H1 (cell line): ENCODE data around the gene MRPL3. TPM values are rescaled to one million over a fixed set of nuclear protein-coding genes. Genes with fewer than 3 reads are reported as not detected.

Source experiments
- CTCF ChIA-PET: fragments of 300-600 bp; sonication (Branson Sonifier 250); formaldehyde crosslinking; loops from one replicate; lab custom pipeline; 2021; ENCODE audit not compliant: partially characterized antibody; lab: Charles Lee
- POLR2A ChIA-PET: fragments of 300-600 bp; sonication (Branson Sonifier 250); formaldehyde crosslinking; loops from one replicate; lab custom pipeline; 2021; ENCODE audit warnings: inconsistent platforms; ENCODE audit not compliant: partially characterized antibody; lab: Charles Lee
- DNase-seq, 2 experiments: peaks; one replicate each; pipeline versions ENCODE4 v3.0.0 to v3.0.0-alpha.2; 2010 to 2022; ENCODE audit warnings: low spot score in 2 of 2, low read depth in 1 of 2, mixed read lengths in 1 of 2
- FAIRE-seq: peaks from 2 replicates; lab custom pipeline; 2011; peaks lifted over from hg19 to GRCh38; lab: Jason Lieb, UNC
- H2AFZ ChIP-seq: 2 replicates; pipeline ENCODE4 v1.8.1; 2012; ENCODE audit warnings: low read length, inconsistent platforms
- H2AK5ac ChIP-seq: 2 replicates; pipeline ENCODE4 v1.6.1; 2013; ENCODE audit warnings: low read depth, low read length
- H2BK120ac ChIP-seq: replicated peaks from 2 replicates; pipeline ENCODE3; 2013; ENCODE audit warnings: low read depth, low read length, inconsistent platforms
- H2BK12ac ChIP-seq: 2 replicates; pipeline ENCODE4 v1.6.1; 2013; ENCODE audit warnings: low read depth, low read length
- H2BK15ac ChIP-seq: 2 replicates; pipeline ENCODE4 v1.6.1; 2013; ENCODE audit warnings: low read length
- H2BK20ac ChIP-seq: 2 replicates; pipeline ENCODE4 v1.6.1; 2013; ENCODE audit warnings: low read length
- H2BK5ac ChIP-seq: 2 replicates; pipeline ENCODE4 v1.6.1; 2013; ENCODE audit warnings: low read depth, low read length
- H3K14ac ChIP-seq: 2 replicates; pipeline ENCODE4 v1.6.1; 2013; ENCODE audit warnings: inconsistent platforms; ENCODE audit not compliant: insufficient read length
- H3K18ac ChIP-seq: 2 replicates; pipeline ENCODE4 v1.6.1; 2013; ENCODE audit warnings: low read length; ENCODE audit errors: extremely low read depth
- H3K23ac ChIP-seq: 2 replicates; pipeline ENCODE4 v1.6.1; 2013; ENCODE audit warnings: inconsistent platforms; ENCODE audit not compliant: insufficient read length
- H3K23me2 ChIP-seq: 2 replicates; pipeline ENCODE4 v1.6.1; 2013; ENCODE audit warnings: low read depth, low read length
- H3K27ac ChIP-seq: 2 replicates; pipeline ENCODE4 v1.6.1; 2011; ENCODE audit warnings: low read depth, low read length, inconsistent platforms
- H3K27me3 ChIP-seq, 4 experiments: replicated peaks in 1 of 4; 1 replicate in 1 of 4; 2 replicates in 3 of 4; pipeline versions ENCODE4 v1.6.1 to v1.8.1; 2011 to 2013; ENCODE audit warnings: low read length in 3 of 4, mild to moderate bottlenecking in 3 of 4, inconsistent platforms in 2 of 4, mixed read lengths in 2 of 4, moderate library complexity in 1 of 4; ENCODE audit not compliant: control insufficient read depth in 3 of 4, insufficient read depth in 3 of 4; ENCODE audit errors: extremely low read depth in 1 of 4
- H3K36me3 ChIP-seq, 4 experiments: 2 replicates each; pipeline versions ENCODE4 v1.6.1 to v1.8.1; 2011 to 2013; ENCODE audit warnings: mild to moderate bottlenecking in 4 of 4, low read length in 3 of 4, moderate library complexity in 2 of 4, control low read depth in 1 of 4, inconsistent platforms in 1 of 4; ENCODE audit not compliant: insufficient read depth in 4 of 4, control insufficient read depth in 2 of 4
- H3K4ac ChIP-seq: replicated peaks from 2 replicates; pipeline ENCODE3; 2013; ENCODE audit warnings: low read length, low read depth, mixed read lengths, inconsistent platforms; ENCODE audit not compliant: insufficient read length
- H3K4me1 ChIP-seq, 4 experiments: replicated peaks in 1 of 4; 1 replicate in 1 of 4; 2 replicates in 3 of 4; pipeline versions ENCODE4 v1.6.1 to v1.8.1; 2011 to 2013; ENCODE audit warnings: low read length in 3 of 4, inconsistent platforms in 2 of 4, mixed read lengths in 1 of 4; ENCODE audit not compliant: insufficient read depth in 4 of 4, control insufficient read depth in 3 of 4
- H3K4me2 ChIP-seq, 2 experiments: 2 replicates each; pipeline versions ENCODE4 v1.6.1 to v1.8.1; 2011 to 2013; ENCODE audit warnings: low read depth in 2 of 2, low read length in 2 of 2, control low read depth in 1 of 2, inconsistent platforms in 1 of 2, mild to moderate bottlenecking in 1 of 2; ENCODE audit not compliant: insufficient read depth in 1 of 2
- H3K4me3 ChIP-seq, 4 experiments: fragments of 200-600, 300-600 bp in 1 of 4; sonication (generic), shearing (Covaris generic), sonication (Bioruptor Twin) in 1 of 4; 2 replicates each; pipeline versions ENCODE4 v1.5.1 to v1.8.1; 2011 to 2016; ENCODE audit warnings: low read length in 4 of 4, low read depth in 3 of 4, control low read depth in 2 of 4, inconsistent platforms in 2 of 4, mild to moderate bottlenecking in 2 of 4, mixed read lengths in 1 of 4, moderate library complexity in 1 of 4; ENCODE audit not compliant: insufficient read depth in 2 of 4; ENCODE audit errors: extremely low read depth in 1 of 4
- H3K56ac ChIP-seq: replicated peaks from 2 replicates; pipeline ENCODE3; 2013; ENCODE audit warnings: low read depth, mild to moderate bottlenecking, mixed read lengths, low read length, inconsistent platforms; ENCODE audit not compliant: insufficient read length
- H3K79me1 ChIP-seq: 2 replicates; pipeline ENCODE4 v1.6.1; 2013; ENCODE audit warnings: low read depth, low read length, control low read depth
- H3K79me2 ChIP-seq, 2 experiments: 2 replicates each; pipeline versions ENCODE4 v1.6.1 to v1.8.1; 2012 to 2013; ENCODE audit warnings: low read length in 2 of 2, mild to moderate bottlenecking in 2 of 2, inconsistent platforms in 1 of 2; ENCODE audit not compliant: insufficient read depth in 2 of 2, control insufficient read depth in 1 of 2
- H3K9ac ChIP-seq, 4 experiments: replicated peaks in 1 of 4; 1 replicate in 1 of 4; 2 replicates in 3 of 4; pipeline versions ENCODE4 v1.6.1 to v1.8.1; 2011 to 2013; ENCODE audit warnings: low read depth in 3 of 4, low read length in 3 of 4, control low read depth in 2 of 4, mild to moderate bottlenecking in 2 of 4, moderate library complexity in 2 of 4, inconsistent platforms in 1 of 4; ENCODE audit errors: extremely low read depth in 1 of 4
- H3K9me3 ChIP-seq, 2 experiments: 2 replicates each; pipeline versions ENCODE4 v1.6.1 to v1.8.1; 2012 to 2013; ENCODE audit warnings: mild to moderate bottlenecking in 2 of 2, moderate library complexity in 2 of 2, control low read depth in 1 of 2, inconsistent platforms in 1 of 2, low read depth in 1 of 2, low read length in 1 of 2, mixed read lengths in 1 of 2; ENCODE audit not compliant: insufficient read depth in 2 of 2
- H4K20me1 ChIP-seq, 2 experiments: replicated peaks in 1 of 2; 2 replicates each; pipeline versions ENCODE3 to v1.8.1; 2011 to 2013; ENCODE audit warnings: inconsistent platforms in 2 of 2, low read length in 2 of 2, mild to moderate bottlenecking in 1 of 2; ENCODE audit not compliant: insufficient read depth in 2 of 2, control insufficient read depth in 1 of 2
- H4K5ac ChIP-seq: 2 replicates; pipeline ENCODE4 v1.6.1; 2013; ENCODE audit warnings: low read length, low read depth, mixed read lengths, inconsistent platforms; ENCODE audit not compliant: insufficient read length
- H4K8ac ChIP-seq: 2 replicates; pipeline ENCODE4 v1.8.0; 2013; ENCODE audit warnings: mild to moderate bottlenecking, moderate library complexity, low read length, inconsistent platforms; ENCODE audit not compliant: insufficient read depth; ENCODE audit errors: extremely low read depth
- H4K91ac ChIP-seq: replicated peaks from 2 replicates; pipeline ENCODE3; 2013; ENCODE audit warnings: low read length, mixed read lengths, inconsistent platforms; ENCODE audit not compliant: insufficient read length
- BCL11A ChIP-seq, 2 experiments: IDR thresholded peaks; one replicate each; pipeline ENCODE4 v1.6.1; 2011; ENCODE audit warnings: low read depth in 2 of 2, low read length in 2 of 2, mild to moderate bottlenecking in 2 of 2
- CEBPB ChIP-seq: IDR thresholded peaks from 2 replicates; pipeline ENCODE4 v1.6.1; 2012; ENCODE audit warnings: low read depth, low read length
- CHD1 ChIP-seq: IDR thresholded peaks from 2 replicates; pipeline ENCODE4 v1.6.1; 2012; ENCODE audit warnings: low read depth, low read length, improper control_type of control experiment
- EP300 ChIP-seq, 2 experiments: IDR thresholded peaks; 1 replicate in 1 of 2; 2 replicates in 1 of 2; pipeline ENCODE4 v1.6.1; 2011 to 2012; ENCODE audit warnings: low read depth in 2 of 2, low read length in 2 of 2, mild to moderate bottlenecking in 2 of 2, borderline replicate concordance in 1 of 2, inconsistent platforms in 1 of 2, moderate library complexity in 1 of 2
- EZH2 ChIP-seq: fragments of 200-600 bp; sonication (generic); IDR thresholded peaks from 2 replicates; pipeline ENCODE4 v1.7.1; 2012; ENCODE audit warnings: low read depth, mild to moderate bottlenecking, moderate library complexity, low read length, inconsistent platforms; ENCODE audit not compliant: severe bottlenecking
- HDAC2 ChIP-seq, 2 experiments: fragments of 300-600 bp in 1 of 2; sonication (generic) in 1 of 2; IDR thresholded peaks; 2 replicates each; pipeline ENCODE4 v1.6.1; 2011 to 2012; ENCODE audit warnings: low read depth in 2 of 2, low read length in 2 of 2, mild to moderate bottlenecking in 2 of 2, moderate library complexity in 2 of 2, borderline replicate concordance in 1 of 2, inconsistent platforms in 1 of 2
- JUND ChIP-seq: IDR thresholded peaks from 2 replicates; pipeline ENCODE4 v1.6.1; 2011; ENCODE audit warnings: mild to moderate bottlenecking, improper control_type of control experiment, low read length
- KDM4A ChIP-seq: IDR thresholded peaks from one replicate; pipeline ENCODE4 v1.7.1; 2012; ENCODE audit warnings: low read depth, mild to moderate bottlenecking, moderate library complexity, low read length, inconsistent platforms; ENCODE audit not compliant: severe bottlenecking
- SAP30 ChIP-seq: fragments of 300-600 bp; sonication (generic); IDR thresholded peaks from 2 replicates; pipeline ENCODE4 v1.7.1; 2012; ENCODE audit warnings: low read length, moderate library complexity, mild to moderate bottlenecking, inconsistent platforms; ENCODE audit not compliant: insufficient read depth, insufficient replicate concordance
- SIRT6 ChIP-seq: IDR thresholded peaks from one replicate; pipeline ENCODE4 v1.7.1; 2012; ENCODE audit warnings: low read length, inconsistent platforms
- SP1 ChIP-seq: IDR thresholded peaks from 2 replicates; pipeline ENCODE4 v1.6.1; 2011; ENCODE audit warnings: low read depth, low read length
- TAF1 ChIP-seq: IDR thresholded peaks from 2 replicates; pipeline ENCODE4 v1.6.1; 2011; ENCODE audit warnings: mild to moderate bottlenecking, low read depth, low read length
- TAF7 ChIP-seq: optimal IDR thresholded peaks from 2 replicates; pipeline ENCODE3; 2011; ENCODE audit warnings: low read depth, mild to moderate bottlenecking, inconsistent platforms, low read length, moderate library complexity, borderline replicate concordance
- TBP ChIP-seq: IDR thresholded peaks from 2 replicates; pipeline ENCODE4 v1.6.1; 2011; ENCODE audit warnings: low read depth, low read length, improper control_type of control experiment
- WGBS, 2 experiments: shearing (Covaris generic) in 1 of 2; methylation state at CpG; one replicate each; pipeline versions ENCODE4 v1.1.6 to v1.1.7; 2013 to 2015; ENCODE audit warnings: low lambda C conversion rate in 2 of 2, mixed read lengths in 2 of 2, inconsistent platforms in 1 of 2, low coverage in 1 of 2, missing lambda C conversion rate in 1 of 2; ENCODE audit not compliant: insufficient replicate concordance in 2 of 2, insufficient coverage in 1 of 2, insufficient read length in 1 of 2; ENCODE audit errors: extremely low coverage in 1 of 2, missing lambda C conversion rate in 1 of 2; 5-methylcytosine and 5-hydroxymethylcytosine counted together
- polyA plus RNA-seq, 7 experiments: library from polyadenylated mRNA; depleted of rRNA in 3 of 7; stranded (reverse) in 5 of 7; unstranded in 2 of 7; fragments of >200 nt in 5 of 7; fragments of 200-250 nt in 2 of 7; gene quantifications; 1 replicate in 5 of 7; 2 replicates in 1 of 7; 4 replicates in 1 of 7; pipeline versions ENCODE4 v1.2.1 to v1.2.3, GENCODE V29; 2011 to 2013; ENCODE audit warnings: missing spikeins in 2 of 7, mixed read lengths in 2 of 7
- total RNA-seq: library from RNA; stranded (reverse); fragmentation: NEBNext Ultra II Directional; extraction: Animal tissue kit (Norgen Biotek cat#: 25700); gene quantifications from 2 replicates; pipeline ENCODE4 v1.2.1, GENCODE V29; 2021

Gene MRPL3
- total and polyA plus RNA-seq, 2 of the 8 experiments (the other 6 are each of a cell fraction or from before 2014, with no cell fraction given), result 164 to 175 TPM

DNA sequence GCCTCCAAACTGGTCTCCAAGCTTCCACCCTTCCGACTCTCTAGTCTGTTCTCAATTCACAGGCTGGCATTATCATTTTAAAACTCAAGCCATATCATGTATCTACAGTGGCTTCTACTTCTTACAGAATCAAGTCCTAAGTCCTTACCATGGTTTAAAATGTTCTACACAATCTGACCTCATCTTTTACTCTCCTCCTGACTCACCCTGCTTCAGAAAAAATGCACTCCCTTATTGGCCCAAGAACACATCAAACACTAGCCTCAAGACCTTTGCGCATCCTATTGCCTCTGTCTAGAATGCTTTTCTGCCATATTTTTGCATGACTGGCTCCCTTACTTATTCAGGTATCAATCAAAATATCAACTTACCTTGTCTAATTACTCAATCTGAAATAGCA is 11.0 kb downstream of the MRPL3 start:
- Histone ChIP-seq H2BK15ac (no peak overlapping the region), H3K79me1 (peaks cover 3% of the 10 kb centered on the region), H2BK12ac (no peak overlapping the region), H3K79me2 (peaks cover 0 to 40% of the 10 kb centered on the region in 2 experiments; a peak in 3 of 4 replicates), H2BK5ac (no peak overlapping the region), H3K18ac (no peak overlapping the region), H3K23me2 (no peaks in the 10 kb centered on the region), H3K4me1 (no peaks in the 10 kb centered on the region), H4K20me1 (peaks cover 4 to 7% of the 10 kb centered on the region in 2 experiments), H3K9ac (no peak overlapping the region), H3K27me3 (no peaks in the 10 kb centered on the region), H3K4me3 (no peak overlapping the region), H2BK120ac (no peak overlapping the region), H3K56ac (no peak overlapping the region), H2BK20ac (no peak overlapping the region), H4K5ac (no peak overlapping the region), H3K14ac (no peak overlapping the region), H3K23ac (no peak overlapping the region), H3K36me3 (peaks cover 5 to 74% (median 31%) of the 10 kb centered on the region in 4 experiments), H2AK5ac (no peak overlapping the region), H4K8ac (no peak overlapping the region), H4K91ac (no peak overlapping the region), H3K4me2 (no peak overlapping the region), H2AFZ (no peak overlapping the region), H3K9me3 (no peaks in the 10 kb centered on the region), H3K27ac (no peak overlapping the region), H3K4ac (no peak overlapping the region)
- DNase-seq (no peak), FAIRE-seq (no peak)
- no peak for TF ChIP-seq SIRT6
- TF ChIP-seq EP300 (IDR thresholded peaks at IDR 0.05; ENCODE audit: borderline replicate concordance in 1 of 2, low read depth in 2 of 2, low read length in 2 of 2), result no peak
- no peak for TF ChIP-seq BCL11A (IDR thresholded peaks at IDR 0.05; ENCODE audit: low read depth in 2 of 2, low read length in 2 of 2)
- TF ChIP-seq CEBPB, result no peak
- no peak for TF ChIP-seq HDAC2 (IDR thresholded peaks at IDR 0.05; ENCODE audit: borderline replicate concordance in 1 of 2, low read depth in 2 of 2, low read length in 2 of 2)
- TF ChIP-seq CHD1, result no peak
- TF ChIP-seq TAF7, result no peak
- no peak for TF ChIP-seq SAP30
- TF ChIP-seq TBP, result no peak
- no peak for TF ChIP-seq JUND
- no peak for TF ChIP-seq EZH2
- TF ChIP-seq KDM4A, result no peak
- TF ChIP-seq TAF1, result no peak
- no peak for TF ChIP-seq SP1
- CTCF ChIA-PET, result interaction anchor here (0.6 kb wide), 1 partner anchor 516 kb away, joined by 3 read pairs; no protein-coding TSS in a partner anchor
- POLR2A ChIA-PET, result interaction anchor here (0.6 to 2.5 kb wide), 3 partner anchors 8 to 269 kb away, joined by 3 to 19 read pairs (median 3); no protein-coding TSS in a partner anchor
- WGBS, 2 experiments, result 95% methylated on average over 2 of the region's 2 CpGs; no CpG with 5 or more reads in 1 of the 2 experiments
